Measurements from ENCODE around the gene SPEM1. TPM values are rescaled to one million over a fixed set of nuclear protein-coding genes. Genes with fewer than 3 reads are reported as not detected.

SPEM1 gene
- total and polyA plus RNA-seq, 2 of the 13 experiments (the other 11 are each of a cell fraction or from before 2014, with no cell fraction given): not detected

DNA sequence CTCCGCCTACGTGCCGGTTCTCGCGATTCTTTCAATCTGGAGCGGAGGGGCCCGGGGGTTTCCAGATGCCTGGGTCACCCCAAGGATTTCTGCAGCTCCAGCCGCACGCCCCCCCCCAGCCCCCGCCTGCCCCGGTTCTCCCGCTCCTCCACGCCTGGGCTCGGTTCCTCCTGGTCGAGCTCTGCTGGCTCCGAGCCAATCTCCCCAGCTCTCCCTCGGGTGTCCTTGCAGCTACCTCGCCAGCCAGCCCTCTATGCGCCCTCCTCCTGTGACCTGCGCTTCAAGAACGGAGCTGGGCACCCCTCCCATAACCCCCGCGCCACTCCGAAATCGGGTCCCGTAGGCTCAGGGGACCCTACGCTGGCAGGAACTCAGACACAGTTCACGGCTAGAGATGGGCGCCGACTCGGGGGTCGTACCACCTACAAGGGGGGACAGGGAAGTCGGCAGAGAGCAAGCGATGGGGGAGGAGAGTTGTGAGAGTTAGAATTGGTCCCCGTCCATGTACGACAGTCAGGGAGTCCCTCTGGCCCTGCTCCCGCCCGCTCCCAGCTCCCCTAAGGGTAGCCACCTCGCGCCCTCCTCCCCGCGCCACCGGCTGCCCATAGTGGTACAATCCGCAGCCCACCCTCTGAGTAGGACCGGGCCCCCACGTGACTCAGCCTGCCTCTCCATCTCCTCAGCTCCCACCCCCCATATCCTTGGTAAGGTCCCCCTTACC lies 20.1 kb downstream of the SPEM1 start (continued):
- TF ChIP-seq, protein P1, sequence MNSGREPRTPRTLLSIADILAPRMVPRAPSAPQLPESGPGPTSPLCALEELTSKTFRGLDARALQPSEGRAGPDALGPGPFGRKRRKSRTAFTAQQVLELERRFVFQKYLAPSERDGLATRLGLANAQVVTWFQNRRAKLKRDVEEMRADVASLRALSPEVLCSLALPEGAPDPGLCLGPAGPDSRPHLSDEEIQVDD (CRISPR knock-in tag; IDR thresholded peaks at IDR 0.05; ENCODE audit: borderline replicate concordance): peak; percentile 25; the same call in 1 of the 2 replicates
- no peak for TF ChIP-seq ZMYM3 (CRISPR knock-in tag; IDR thresholded peaks at IDR 0.05)
- TF ChIP-seq ZSCAN30 (CRISPR knock-in tag; IDR thresholded peaks at IDR 0.05): no peak
- no peak for TF ChIP-seq ZNF331 (CRISPR knock-in tag; IDR thresholded peaks at IDR 0.05)
- TF ChIP-seq, protein P2, sequence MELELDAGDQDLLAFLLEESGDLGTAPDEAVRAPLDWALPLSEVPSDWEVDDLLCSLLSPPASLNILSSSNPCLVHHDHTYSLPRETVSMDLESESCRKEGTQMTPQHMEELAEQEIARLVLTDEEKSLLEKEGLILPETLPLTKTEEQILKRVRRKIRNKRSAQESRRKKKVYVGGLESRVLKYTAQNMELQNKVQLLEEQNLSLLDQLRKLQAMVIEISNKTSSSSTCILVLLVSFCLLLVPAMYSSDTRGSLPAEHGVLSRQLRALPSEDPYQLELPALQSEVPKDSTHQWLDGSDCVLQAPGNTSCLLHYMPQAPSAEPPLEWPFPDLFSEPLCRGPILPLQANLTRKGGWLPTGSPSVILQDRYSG (CRISPR knock-in tag; IDR thresholded peaks at IDR 0.05): no peak
- no peak for TF ChIP-seq NFE2L2 (IDR thresholded peaks at IDR 0.05; ENCODE audit: low read length)
- 0 out of 2 replicates have a peak, but pooled peaks have one; percentile 58 for TF ChIP-seq ZNF451 (CRISPR knock-in tag; IDR thresholded peaks at IDR 0.05)
- TF ChIP-seq SAP130 (CRISPR knock-in tag; IDR thresholded peaks at IDR 0.05; ENCODE audit: low read depth): peak; percentile 34
- TF ChIP-seq, protein P3, sequence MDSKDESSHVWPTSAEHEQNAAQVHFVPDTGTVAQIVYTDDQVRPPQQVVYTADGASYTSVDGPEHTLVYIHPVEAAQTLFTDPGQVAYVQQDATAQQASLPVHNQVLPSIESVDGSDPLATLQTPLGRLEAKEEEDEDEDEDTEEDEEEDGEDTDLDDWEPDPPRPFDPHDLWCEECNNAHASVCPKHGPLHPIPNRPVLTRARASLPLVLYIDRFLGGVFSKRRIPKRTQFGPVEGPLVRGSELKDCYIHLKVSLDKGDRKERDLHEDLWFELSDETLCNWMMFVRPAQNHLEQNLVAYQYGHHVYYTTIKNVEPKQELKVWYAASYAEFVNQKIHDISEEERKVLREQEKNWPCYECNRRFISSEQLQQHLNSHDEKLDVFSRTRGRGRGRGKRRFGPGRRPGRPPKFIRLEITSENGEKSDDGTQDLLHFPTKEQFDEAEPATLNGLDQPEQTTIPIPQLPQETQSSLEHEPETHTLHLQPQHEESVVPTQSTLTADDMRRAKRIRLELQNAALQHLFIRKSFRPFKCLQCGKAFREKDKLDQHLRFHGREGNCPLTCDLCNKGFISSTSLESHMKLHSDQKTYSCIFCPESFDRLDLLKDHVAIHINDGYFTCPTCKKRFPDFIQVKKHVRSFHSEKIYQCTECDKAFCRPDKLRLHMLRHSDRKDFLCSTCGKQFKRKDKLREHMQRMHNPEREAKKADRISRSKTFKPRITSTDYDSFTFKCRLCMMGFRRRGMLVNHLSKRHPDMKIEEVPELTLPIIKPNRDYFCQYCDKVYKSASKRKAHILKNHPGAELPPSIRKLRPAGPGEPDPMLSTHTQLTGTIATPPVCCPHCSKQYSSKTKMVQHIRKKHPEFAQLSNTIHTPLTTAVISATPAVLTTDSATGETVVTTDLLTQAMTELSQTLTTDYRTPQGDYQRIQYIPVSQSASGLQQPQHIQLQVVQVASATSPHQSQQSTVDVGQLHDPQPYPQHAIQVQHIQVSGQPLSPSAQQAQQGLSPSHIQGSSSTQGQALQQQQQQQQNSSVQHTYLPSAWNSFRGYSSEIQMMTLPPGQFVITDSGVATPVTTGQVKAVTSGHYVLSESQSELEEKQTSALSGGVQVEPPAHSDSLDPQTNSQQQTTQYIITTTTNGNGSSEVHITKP (CRISPR knock-in tag; IDR thresholded peaks at IDR 0.05; ENCODE audit: low read depth): peak; percentile 98
- TF ChIP-seq ZNF143 (CRISPR knock-in tag; IDR thresholded peaks at IDR 0.05): peak; percentile 32; the same call in 1 of the 2 replicates
- TF ChIP-seq ZFX (CRISPR knock-in tag; IDR thresholded peaks at IDR 0.05; ENCODE audit: low read depth): peak; percentile 34
- TF ChIP-seq ZNF205 (CRISPR knock-in tag; IDR thresholded peaks at IDR 0.05): 0 out of 2 replicates have a peak, but pooled peaks have one; percentile 13
- TF ChIP-seq NONO (IDR thresholded peaks at IDR 0.05): no peak
- TF ChIP-seq NONO (CRISPR knock-in tag; conservative IDR thresholded peaks at IDR 0.05): peak; percentile 34
- TF ChIP-seq, protein P4, sequence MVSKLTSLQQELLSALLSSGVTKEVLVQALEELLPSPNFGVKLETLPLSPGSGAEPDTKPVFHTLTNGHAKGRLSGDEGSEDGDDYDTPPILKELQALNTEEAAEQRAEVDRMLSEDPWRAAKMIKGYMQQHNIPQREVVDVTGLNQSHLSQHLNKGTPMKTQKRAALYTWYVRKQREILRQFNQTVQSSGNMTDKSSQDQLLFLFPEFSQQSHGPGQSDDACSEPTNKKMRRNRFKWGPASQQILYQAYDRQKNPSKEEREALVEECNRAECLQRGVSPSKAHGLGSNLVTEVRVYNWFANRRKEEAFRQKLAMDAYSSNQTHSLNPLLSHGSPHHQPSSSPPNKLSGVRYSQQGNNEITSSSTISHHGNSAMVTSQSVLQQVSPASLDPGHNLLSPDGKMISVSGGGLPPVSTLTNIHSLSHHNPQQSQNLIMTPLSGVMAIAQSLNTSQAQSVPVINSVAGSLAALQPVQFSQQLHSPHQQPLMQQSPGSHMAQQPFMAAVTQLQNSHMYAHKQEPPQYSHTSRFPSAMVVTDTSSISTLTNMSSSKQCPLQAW (CRISPR knock-in tag; IDR thresholded peaks at IDR 0.05): 0 out of 2 replicates have a peak, but pooled peaks have one; percentile 30
- TF ChIP-seq ZMYM4 (CRISPR knock-in tag; IDR thresholded peaks at IDR 0.05): no peak
- TF ChIP-seq, protein P5, sequence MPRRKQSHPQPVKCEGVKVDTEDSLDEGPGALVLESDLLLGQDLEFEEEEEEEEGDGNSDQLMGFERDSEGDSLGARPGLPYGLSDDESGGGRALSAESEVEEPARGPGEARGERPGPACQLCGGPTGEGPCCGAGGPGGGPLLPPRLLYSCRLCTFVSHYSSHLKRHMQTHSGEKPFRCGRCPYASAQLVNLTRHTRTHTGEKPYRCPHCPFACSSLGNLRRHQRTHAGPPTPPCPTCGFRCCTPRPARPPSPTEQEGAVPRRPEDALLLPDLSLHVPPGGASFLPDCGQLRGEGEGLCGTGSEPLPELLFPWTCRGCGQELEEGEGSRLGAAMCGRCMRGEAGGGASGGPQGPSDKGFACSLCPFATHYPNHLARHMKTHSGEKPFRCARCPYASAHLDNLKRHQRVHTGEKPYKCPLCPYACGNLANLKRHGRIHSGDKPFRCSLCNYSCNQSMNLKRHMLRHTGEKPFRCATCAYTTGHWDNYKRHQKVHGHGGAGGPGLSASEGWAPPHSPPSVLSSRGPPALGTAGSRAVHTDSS (CRISPR knock-in tag; conservative IDR thresholded peaks at IDR 0.05): no peak
- no peak for TF ChIP-seq HNRNPL (IDR thresholded peaks at IDR 0.05; ENCODE audit: low read depth, low read length)
- no peak for TF ChIP-seq MXI1 (IDR thresholded peaks at IDR 0.05; ENCODE audit: borderline replicate concordance, low read depth, low read length)
- TF ChIP-seq KLF15 (CRISPR knock-in tag; IDR thresholded peaks at IDR 0.05; ENCODE audit: borderline replicate concordance): no peak
- TF ChIP-seq CBX5 (CRISPR knock-in tag; IDR thresholded peaks at IDR 0.05; ENCODE audit: borderline replicate concordance): 0 out of 2 replicates have a peak, but pooled peaks have one; percentile 22
- TF ChIP-seq ZNF530 (CRISPR knock-in tag; IDR thresholded peaks at IDR 0.05; ENCODE audit: low read depth): no peak
